ENCODE data around the gene SIL1.

SIL1 gene

DNA sequence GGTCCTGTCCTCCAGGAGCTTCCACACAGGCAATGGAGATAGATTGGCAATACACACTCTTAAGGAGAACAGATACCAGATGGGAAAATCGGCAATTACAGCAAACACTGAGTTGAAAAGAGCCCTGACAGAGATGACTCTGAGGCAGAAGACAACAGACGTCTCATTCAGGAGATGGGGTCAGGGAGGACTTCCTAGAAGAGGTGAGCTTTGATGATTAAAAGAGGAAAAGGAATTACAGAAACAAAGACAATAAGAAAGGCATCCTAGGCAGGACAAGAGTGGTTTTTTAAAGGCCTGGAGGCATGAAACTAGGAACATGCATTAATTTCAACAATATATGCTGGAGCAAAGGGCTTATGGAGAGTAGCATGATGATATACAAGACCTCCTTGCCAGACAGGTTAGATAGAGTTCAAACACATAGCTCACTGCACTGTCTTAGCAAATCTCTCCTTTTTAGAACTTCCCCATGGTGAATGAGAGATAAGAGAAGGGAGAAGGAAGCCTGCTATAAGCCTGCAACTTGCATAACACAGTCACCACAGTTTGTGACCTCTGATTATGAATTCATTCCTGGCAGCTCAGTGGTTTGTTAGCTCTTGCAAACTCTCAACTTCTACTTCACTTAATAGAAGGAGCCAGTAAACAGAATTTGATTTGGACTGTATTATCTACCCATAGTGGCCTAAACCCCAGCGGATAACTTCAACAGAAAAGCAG lies 48.5 kb downstream of the SIL1 start:
- peak overlapping the region; percentile 10 to 67 for H3K27ac ChIP-seq (ENCODE audit: insufficient read depth in 1 of 2, low read depth in 1 of 2, low read length in 2 of 2, poor library complexity in 1 of 2, severe bottlenecking in 2 of 2)
- DNase-seq, result peak; percentile 68 to 96 (median 91)
- H3K4me3 ChIP-seq (ENCODE audit: control insufficient read depth in 1 of 7, extremely low read depth in 1 of 7, insufficient read depth in 4 of 7, low read depth in 2 of 7, low read length in 6 of 7), result peak overlapping the region in 2 of 7 experiments; percentile 40 to 54
- ChIA-PET CTCF (interaction anchor here (0.5 to 8.1 kb wide), 11 partner anchors 9 to 111 kb away, joined by 3 to 61 read pairs (median 4); no protein-coding TSS in a partner anchor), POLR2A (interaction anchor here (0.5 to 1.9 kb wide), 5 partner anchors 15 to 142 kb away, joined by 3 to 6 read pairs (median 3); partner anchors contain the start of gene SIL1)
- H3K27me3 ChIP-seq (replicated peaks in 2 of 5; ENCODE audit: control insufficient read depth in 4 of 5, insufficient read depth in 5 of 5, low read length in 4 of 5), result no peaks in the 10 kb centered on the region
- no peaks in the 10 kb centered on the region for H3K9me3 ChIP-seq (ENCODE audit: control extremely low read depth in 1 of 5, control insufficient read depth in 4 of 5, insufficient read depth in 2 of 5, low read depth in 1 of 5, low read length in 4 of 5)
- 40% methylated on average over 2 of the region's 3 CpGs for WGBS (ENCODE audit: insufficient coverage)
- peaks cover 30 to 71% (median 53%) of the 10 kb centered on the region in 4 experiments for H3K4me1 ChIP-seq (ENCODE audit: control extremely low read depth in 1 of 4, control insufficient read depth in 4 of 4, insufficient read depth in 4 of 4, low read length in 3 of 4)
- H3K36me3 ChIP-seq (ENCODE audit: control insufficient read depth in 4 of 4, insufficient read depth in 4 of 4, low read length in 3 of 4), result no peaks in the 10 kb centered on the region

DNA sequence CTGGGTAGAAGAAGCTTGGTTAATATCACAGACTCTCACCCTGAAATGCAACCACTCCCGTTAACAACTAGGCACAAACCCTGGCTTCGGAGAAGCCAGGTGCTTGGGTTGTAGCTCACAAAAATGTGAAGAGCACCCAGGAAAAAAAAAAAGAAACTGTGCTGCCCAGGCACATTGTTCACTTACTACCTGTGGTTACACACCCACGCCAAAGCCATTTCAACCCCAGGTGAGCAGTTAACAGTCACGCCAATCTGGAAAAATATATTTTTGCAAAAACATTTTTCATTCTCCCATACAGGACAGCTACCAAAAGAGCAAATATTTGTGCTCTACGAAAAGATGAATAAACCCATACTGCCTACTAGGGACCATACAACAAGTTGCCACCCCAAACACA lies 49.2 kb downstream of the SIL1 start:
- Histone ChIP-seq H3K4me3 (ENCODE audit: control insufficient read depth in 1 of 7, extremely low read depth in 1 of 7, insufficient read depth in 4 of 7, low read depth in 2 of 7, low read length in 6 of 7) (peak overlapping the region in 2 of 7 experiments; percentile 20 to 38), H3K9me3 (ENCODE audit: control extremely low read depth in 1 of 5, control insufficient read depth in 4 of 5, insufficient read depth in 2 of 5, low read depth in 1 of 5, low read length in 4 of 5) (no peaks in the 10 kb centered on the region), H3K36me3 (ENCODE audit: control insufficient read depth in 4 of 4, insufficient read depth in 4 of 4, low read length in 3 of 4) (no peaks in the 10 kb centered on the region), H3K27me3 (replicated peaks in 2 of 5; ENCODE audit: control insufficient read depth in 4 of 5, insufficient read depth in 5 of 5, low read length in 4 of 5) (no peaks in the 10 kb centered on the region), H3K27ac (ENCODE audit: insufficient read depth in 1 of 2, low read depth in 1 of 2, low read length in 2 of 2, poor library complexity in 1 of 2, severe bottlenecking in 2 of 2) (no peak overlapping the region), H3K4me1 (ENCODE audit: control extremely low read depth in 1 of 4, control insufficient read depth in 4 of 4, insufficient read depth in 4 of 4, low read length in 3 of 4) (peaks cover 30 to 65% (median 53%) of the 10 kb centered on the region in 4 experiments)
- CTCF ChIA-PET, result interaction anchor here (1.1 to 8.1 kb wide), 6 partner anchors 10 to 24 kb away, joined by 3 to 61 read pairs (median 6); no protein-coding TSS in a partner anchor
- POLR2A ChIA-PET, result interaction anchor here (0.6 to 1.9 kb wide), 2 partner anchors 113 to 132 kb away, joined by 4 to 6 read pairs; no protein-coding TSS in a partner anchor
- WGBS (ENCODE audit: insufficient coverage), result 87% methylated on average over 3 of the region's 5 CpGs
- no peak for DNase-seq

DNA sequence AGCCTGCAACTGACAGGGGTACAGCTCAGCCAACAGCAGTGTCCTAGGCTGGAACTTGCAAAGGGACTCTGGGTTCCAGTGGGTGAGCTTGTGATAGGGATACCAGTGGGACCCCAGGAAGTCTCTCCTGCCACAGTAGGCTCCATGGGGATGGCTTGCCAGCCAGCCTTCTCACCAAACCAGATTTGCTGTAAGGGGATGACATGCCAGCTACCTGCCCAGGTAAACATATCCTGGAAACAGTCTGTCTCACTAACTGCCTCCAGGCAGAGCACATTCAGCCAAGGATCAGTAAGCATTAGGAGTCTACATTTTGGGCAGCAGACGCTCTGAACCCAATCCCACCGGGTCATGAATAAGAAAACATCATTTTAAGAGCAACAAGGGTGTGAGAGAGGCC lies 49.9 kb downstream of the SIL1 start:
- Histone ChIP-seq H3K27ac (ENCODE audit: insufficient read depth in 1 of 2, low read depth in 1 of 2, low read length in 2 of 2, poor library complexity in 1 of 2, severe bottlenecking in 2 of 2) (peak overlapping the region in 1 of 2 experiments; percentile 35), H3K27me3 (replicated peaks in 2 of 5; ENCODE audit: control insufficient read depth in 4 of 5, insufficient read depth in 5 of 5, low read length in 4 of 5) (no peaks in the 10 kb centered on the region), H3K9me3 (ENCODE audit: control extremely low read depth in 1 of 5, control insufficient read depth in 4 of 5, insufficient read depth in 2 of 5, low read depth in 1 of 5, low read length in 4 of 5) (no peaks in the 10 kb centered on the region), H3K36me3 (ENCODE audit: control insufficient read depth in 4 of 4, insufficient read depth in 4 of 4, low read length in 3 of 4) (no peaks in the 10 kb centered on the region), H3K4me1 (ENCODE audit: control extremely low read depth in 1 of 4, control insufficient read depth in 4 of 4, insufficient read depth in 4 of 4, low read length in 3 of 4) (peaks cover 30 to 60% (median 53%) of the 10 kb centered on the region in 4 experiments), H3K4me3 (ENCODE audit: control insufficient read depth in 1 of 7, extremely low read depth in 1 of 7, insufficient read depth in 4 of 7, low read depth in 2 of 7, low read length in 6 of 7) (no peak overlapping the region)
- DNase-seq, result no peak
- 88% methylated on average over 2 of the region's 2 CpGs for WGBS (ENCODE audit: insufficient coverage)
- ChIA-PET CTCF (interaction anchor here (1.1 to 8.1 kb wide), 5 partner anchors 10 to 324 kb away, joined by 3 to 61 read pairs (median 5); no protein-coding TSS in a partner anchor), POLR2A (no interaction called here)

DNA sequence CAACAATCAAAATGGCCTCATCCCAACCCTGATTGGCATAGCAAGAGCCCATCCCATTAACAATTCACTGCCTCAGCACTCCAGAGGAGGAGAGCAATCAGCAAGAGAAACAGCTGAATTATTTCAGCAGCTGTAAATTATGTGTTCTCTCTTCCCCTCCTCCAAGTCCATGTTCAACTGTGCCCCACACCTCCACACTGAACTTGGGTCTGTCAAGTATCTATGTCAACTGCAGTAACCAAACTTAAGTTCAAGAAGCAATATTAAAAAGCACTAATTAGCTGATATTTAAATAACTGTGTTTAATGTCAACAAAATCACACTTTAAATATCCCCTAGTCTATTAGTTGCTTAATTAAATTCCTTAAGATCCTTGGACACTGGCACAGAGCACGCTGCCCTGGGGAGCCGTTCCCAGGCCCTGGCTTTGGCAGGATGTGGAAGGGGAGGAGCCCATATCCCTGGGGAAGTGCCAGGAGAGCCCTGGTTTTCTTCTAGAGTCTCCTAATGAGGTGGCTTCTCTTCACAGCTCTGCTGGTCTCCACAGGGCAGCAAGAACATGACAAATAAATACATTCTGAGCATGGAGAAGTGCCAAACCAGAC lies 50.6 kb downstream of the SIL1 start:
- 17% methylated on average over 2 of the region's 2 CpGs for WGBS (ENCODE audit: insufficient coverage)
- POLR2A ChIA-PET, result interaction anchor here (0.8 to 1.0 kb wide), 2 partner anchors 10 kb away, joined by 3 read pairs; no protein-coding TSS in a partner anchor
- Histone ChIP-seq H3K36me3 (ENCODE audit: control insufficient read depth in 4 of 4, insufficient read depth in 4 of 4, low read length in 3 of 4) (no peaks in the 10 kb centered on the region), H3K4me1 (ENCODE audit: control extremely low read depth in 1 of 4, control insufficient read depth in 4 of 4, insufficient read depth in 4 of 4, low read length in 3 of 4) (peaks cover 30 to 58% (median 52%) of the 10 kb centered on the region in 4 experiments), H3K27ac (ENCODE audit: insufficient read depth in 1 of 2, low read depth in 1 of 2, low read length in 2 of 2, poor library complexity in 1 of 2, severe bottlenecking in 2 of 2) (peak overlapping the region; percentile 30 to 38), H3K27me3 (replicated peaks in 2 of 5; ENCODE audit: control insufficient read depth in 4 of 5, insufficient read depth in 5 of 5, low read length in 4 of 5) (no peaks in the 10 kb centered on the region), H3K9me3 (ENCODE audit: control extremely low read depth in 1 of 5, control insufficient read depth in 4 of 5, insufficient read depth in 2 of 5, low read depth in 1 of 5, low read length in 4 of 5) (no peaks in the 10 kb centered on the region), H3K4me3 (ENCODE audit: control insufficient read depth in 1 of 7, extremely low read depth in 1 of 7, insufficient read depth in 4 of 7, low read depth in 2 of 7, low read length in 6 of 7) (peak overlapping the region in 2 of 7 experiments; percentile 1 to 6)
- CTCF ChIA-PET, result interaction anchor here (0.8 to 8.1 kb wide), 10 partner anchors 9 to 323 kb away, joined by 3 to 61 read pairs (median 4); no protein-coding TSS in a partner anchor
- DNase-seq, result no peak

DNA sequence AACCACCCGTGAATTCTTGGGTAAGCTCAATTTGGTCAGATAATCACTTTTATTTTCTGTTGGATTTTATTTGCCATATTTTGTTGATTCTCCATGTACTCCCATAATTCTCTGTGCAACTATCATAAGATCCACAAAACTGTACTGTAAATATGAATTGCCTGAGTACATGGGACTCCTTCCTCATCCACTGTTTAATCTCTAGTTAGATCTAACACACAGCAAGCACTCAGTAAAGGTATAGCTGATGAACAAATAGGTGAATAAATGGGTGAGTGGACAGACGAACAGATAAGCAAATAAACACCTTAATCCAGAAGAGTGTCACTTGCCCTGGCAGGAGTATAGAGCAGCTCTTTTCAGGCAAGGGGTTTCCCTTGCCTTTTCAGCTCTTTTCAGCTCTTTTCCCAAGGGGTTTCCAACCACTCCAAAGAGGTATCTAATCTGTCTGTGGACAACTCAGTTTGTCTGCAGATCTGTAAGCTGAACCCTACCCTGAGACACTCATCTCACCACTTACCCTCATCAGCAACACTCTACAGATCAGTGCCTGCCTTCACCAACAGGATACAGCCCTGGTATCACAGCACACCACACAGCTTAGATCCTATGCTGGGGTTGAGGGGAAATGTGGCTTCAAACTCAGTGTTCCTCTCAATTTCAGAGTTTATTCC lies 51.2 kb downstream of the SIL1 start:
- no peaks in the 10 kb centered on the region for H3K9me3 ChIP-seq (ENCODE audit: control extremely low read depth in 1 of 5, control insufficient read depth in 4 of 5, insufficient read depth in 2 of 5, low read depth in 1 of 5, low read length in 4 of 5)
- no peaks in the 10 kb centered on the region for H3K27me3 ChIP-seq (replicated peaks in 2 of 5; ENCODE audit: control insufficient read depth in 4 of 5, insufficient read depth in 5 of 5, low read length in 4 of 5)
- H3K27ac ChIP-seq (ENCODE audit: insufficient read depth in 1 of 2, low read depth in 1 of 2, low read length in 2 of 2, poor library complexity in 1 of 2, severe bottlenecking in 2 of 2), result peak overlapping the region; percentile 30 to 38
- peak overlapping the region in 2 of 7 experiments; percentile 1 to 6 for H3K4me3 ChIP-seq (ENCODE audit: control insufficient read depth in 1 of 7, extremely low read depth in 1 of 7, insufficient read depth in 4 of 7, low read depth in 2 of 7, low read length in 6 of 7)
- CTCF ChIA-PET, result interaction anchor here (0.8 to 8.1 kb wide), 9 partner anchors 8 to 322 kb away, joined by 3 to 61 read pairs (median 4); no protein-coding TSS in a partner anchor
- WGBS (ENCODE audit: insufficient coverage), result no CpG with 5 or more reads among the region's 2 CpGs
- peak in 2 of 3 donors; percentile 40 to 56 for DNase-seq
- no peaks in the 10 kb centered on the region for H3K36me3 ChIP-seq (ENCODE audit: control insufficient read depth in 4 of 4, insufficient read depth in 4 of 4, low read length in 3 of 4)
- peaks cover 30 to 60% (median 54%) of the 10 kb centered on the region in 4 experiments for H3K4me1 ChIP-seq (ENCODE audit: control extremely low read depth in 1 of 4, control insufficient read depth in 4 of 4, insufficient read depth in 4 of 4, low read length in 3 of 4)
- POLR2A ChIA-PET, result interaction anchor here (0.8 to 1.0 kb wide), 2 partner anchors 9 to 10 kb away, joined by 3 read pairs; no protein-coding TSS in a partner anchor

DNA sequence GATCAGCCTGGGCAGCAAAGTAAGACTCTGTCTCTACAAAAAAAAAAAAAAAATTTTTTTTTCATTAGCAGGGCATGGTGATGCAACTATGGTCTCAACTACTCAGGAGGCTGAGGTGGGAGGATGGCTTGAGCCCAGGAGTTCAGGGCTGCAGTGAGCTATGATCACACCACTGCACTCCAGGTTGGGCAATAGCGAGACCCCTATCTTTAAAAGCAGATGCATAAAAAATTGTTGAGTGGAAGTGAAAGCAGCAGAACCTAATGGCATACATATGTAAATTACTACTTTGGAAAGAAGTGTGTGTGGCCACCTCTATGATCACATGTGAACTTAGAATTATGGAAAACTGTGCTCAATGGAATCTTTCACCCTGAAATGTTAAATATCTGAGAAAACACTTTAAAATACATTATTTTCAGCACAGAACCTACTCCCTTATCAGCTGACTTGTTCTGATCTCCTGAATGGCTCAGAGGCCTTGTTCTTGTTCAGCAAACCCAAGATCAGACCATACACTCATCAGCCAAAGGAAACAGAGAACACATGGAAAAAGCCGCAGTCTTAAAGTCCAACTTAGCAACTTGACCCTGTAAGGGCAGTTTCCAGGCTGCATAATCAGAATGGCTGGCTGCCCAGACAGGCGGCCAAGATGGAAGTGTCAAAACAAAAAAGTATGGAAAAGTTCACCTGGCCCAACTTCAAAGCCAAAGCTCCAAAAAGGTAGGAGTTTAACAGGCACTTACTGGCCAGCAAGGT lies 56.5 kb downstream of the SIL1 start:
- H3K4me3 ChIP-seq (ENCODE audit: control insufficient read depth in 1 of 7, extremely low read depth in 1 of 7, insufficient read depth in 4 of 7, low read depth in 2 of 7, low read length in 6 of 7), result peak overlapping the region in 2 of 7 experiments; percentile 15 to 17
- POLR2A ChIA-PET, result interaction anchor here (1.0 kb wide), 1 partner anchor 120 kb away, joined by 4 read pairs; no protein-coding TSS in a partner anchor
- no peaks in the 10 kb centered on the region for H3K36me3 ChIP-seq (ENCODE audit: control insufficient read depth in 4 of 4, insufficient read depth in 4 of 4, low read length in 3 of 4)
- WGBS (ENCODE audit: insufficient coverage), result 86% methylated on average over 2 of the region's 3 CpGs
- H3K4me1 ChIP-seq (ENCODE audit: control extremely low read depth in 1 of 4, control insufficient read depth in 4 of 4, insufficient read depth in 4 of 4, low read length in 3 of 4), result peaks cover 0 to 45% (median 38%) of the 10 kb centered on the region in 4 experiments
- CTCF ChIA-PET, result interaction anchor here (0.8 to 3.7 kb wide), 6 partner anchors 8 to 122 kb away, joined by 3 to 16 read pairs (median 4); no protein-coding TSS in a partner anchor
- peak overlapping the region in 1 of 2 experiments; percentile 63 for H3K27ac ChIP-seq (ENCODE audit: insufficient read depth in 1 of 2, low read depth in 1 of 2, low read length in 2 of 2, poor library complexity in 1 of 2, severe bottlenecking in 2 of 2)
- no peaks in the 10 kb centered on the region for H3K27me3 ChIP-seq (replicated peaks in 2 of 5; ENCODE audit: control insufficient read depth in 4 of 5, insufficient read depth in 5 of 5, low read length in 4 of 5)
- peak; percentile 34 to 83 (median 73) for DNase-seq
- H3K9me3 ChIP-seq (ENCODE audit: control extremely low read depth in 1 of 5, control insufficient read depth in 4 of 5, insufficient read depth in 2 of 5, low read depth in 1 of 5, low read length in 4 of 5), result no peaks in the 10 kb centered on the region
